ENCODE results near the gene CXCL3. TPM values are rescaled to one million over a fixed set of nuclear protein-coding genes. Genes with fewer than 3 reads are reported as not detected.

CXCL3 gene
- polyA plus RNA-seq, 1 experiment = 0.74 TPM

- Histone ChIP-seq H3K27ac (ENCODE audit: low read depth, low read length) (no peak overlapping the region), H3K27me3 (ENCODE audit: control insufficient read depth, insufficient read depth, low read length) (no peaks in the 10 kb centered on the region), H3K4me3 (ENCODE audit: low read depth, low read length) (no peak overlapping the region), H3K9me3 (ENCODE audit: control insufficient read depth, insufficient read depth, low read length) (peaks cover 4% of the 10 kb centered on the region; the same call in 1 of the 2 replicates)
- CTCF ChIA-PET = no interaction called here
- POLR2A ChIA-PET = no interaction called here
- DNase-seq (ENCODE audit: low read depth, low spot score) = no peak
- TF ChIP-seq, protein P1, sequence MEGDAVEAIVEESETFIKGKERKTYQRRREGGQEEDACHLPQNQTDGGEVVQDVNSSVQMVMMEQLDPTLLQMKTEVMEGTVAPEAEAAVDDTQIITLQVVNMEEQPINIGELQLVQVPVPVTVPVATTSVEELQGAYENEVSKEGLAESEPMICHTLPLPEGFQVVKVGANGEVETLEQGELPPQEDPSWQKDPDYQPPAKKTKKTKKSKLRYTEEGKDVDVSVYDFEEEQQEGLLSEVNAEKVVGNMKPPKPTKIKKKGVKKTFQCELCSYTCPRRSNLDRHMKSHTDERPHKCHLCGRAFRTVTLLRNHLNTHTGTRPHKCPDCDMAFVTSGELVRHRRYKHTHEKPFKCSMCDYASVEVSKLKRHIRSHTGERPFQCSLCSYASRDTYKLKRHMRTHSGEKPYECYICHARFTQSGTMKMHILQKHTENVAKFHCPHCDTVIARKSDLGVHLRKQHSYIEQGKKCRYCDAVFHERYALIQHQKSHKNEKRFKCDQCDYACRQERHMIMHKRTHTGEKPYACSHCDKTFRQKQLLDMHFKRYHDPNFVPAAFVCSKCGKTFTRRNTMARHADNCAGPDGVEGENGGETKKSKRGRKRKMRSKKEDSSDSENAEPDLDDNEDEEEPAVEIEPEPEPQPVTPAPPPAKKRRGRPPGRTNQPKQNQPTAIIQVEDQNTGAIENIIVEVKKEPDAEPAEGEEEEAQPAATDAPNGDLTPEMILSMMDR (IDR thresholded peaks at IDR 0.05; ENCODE audit: low read depth, low read length) = no peak
Observed at GRCh38 chr4:74045772-74046171, 7.3 kb upstream of the CXCL3 start.

GRCh38 chr4:74045247-74045646, 6.8 kb upstream of the CXCL3 start:
- ChIA-PET CTCF (interaction anchor here (1.0 kb wide), 1 partner anchor 11 kb away, joined by 3 read pairs; no protein-coding TSS in a partner anchor), POLR2A (no interaction called here)
- Histone ChIP-seq H3K9me3 (ENCODE audit: control insufficient read depth, insufficient read depth, low read length) (peaks cover 4% of the 10 kb centered on the region; the same call in 1 of the 2 replicates), H3K27me3 (ENCODE audit: control insufficient read depth, insufficient read depth, low read length) (no peaks in the 10 kb centered on the region), H3K4me3 (ENCODE audit: low read depth, low read length) (no peak overlapping the region), H3K27ac (ENCODE audit: low read depth, low read length) (no peak overlapping the region)
- DNase-seq (ENCODE audit: low read depth, low spot score) = no peak
- TF ChIP-seq, protein P1 (IDR thresholded peaks at IDR 0.05; ENCODE audit: low read depth, low read length) = no peak

DNA sequence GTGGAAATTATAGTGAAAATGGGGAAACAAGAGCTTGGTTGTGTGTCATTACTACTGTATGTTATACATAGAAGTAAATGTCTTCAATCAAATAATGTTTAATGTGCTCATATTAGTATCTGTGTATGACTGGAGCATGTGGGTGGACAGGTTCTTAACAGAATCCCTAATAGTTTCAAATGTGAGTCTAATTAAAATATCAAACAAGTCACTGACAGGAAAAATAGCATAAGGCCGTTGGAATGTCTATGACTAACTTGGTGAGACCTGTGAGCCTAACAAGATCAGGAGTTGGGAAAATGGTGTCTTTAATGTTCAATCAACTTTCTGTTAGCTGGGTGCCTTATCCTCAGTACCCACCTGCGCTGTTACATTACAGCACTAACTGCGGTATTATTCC, 6.2 kb upstream of the CXCL3 start:
- POLR2A ChIA-PET = interaction anchor here (0.6 to 0.7 kb wide), 2 partner anchors 309 to 451 kb away, joined by 3 read pairs; no protein-coding TSS in a partner anchor
- H3K27ac ChIP-seq (ENCODE audit: low read depth, low read length) = no peak overlapping the region
- TF ChIP-seq, protein P1 (IDR thresholded peaks at IDR 0.05; ENCODE audit: low read depth, low read length) = no peak
- no peaks in the 10 kb centered on the region for H3K27me3 ChIP-seq (ENCODE audit: control insufficient read depth, insufficient read depth, low read length)
- no peak overlapping the region for H3K4me3 ChIP-seq (ENCODE audit: low read depth, low read length)
- no peak for DNase-seq (ENCODE audit: low read depth, low spot score)
- peaks cover 4% of the 10 kb centered on the region; the same call in 1 of the 2 replicates for H3K9me3 ChIP-seq (ENCODE audit: control insufficient read depth, insufficient read depth, low read length)
- CTCF ChIA-PET = interaction anchor here (0.7 to 1.0 kb wide), 2 partner anchors 12 to 192 kb away, joined by 3 read pairs; partner anchors contain the start of gene PF4V1

DNA sequence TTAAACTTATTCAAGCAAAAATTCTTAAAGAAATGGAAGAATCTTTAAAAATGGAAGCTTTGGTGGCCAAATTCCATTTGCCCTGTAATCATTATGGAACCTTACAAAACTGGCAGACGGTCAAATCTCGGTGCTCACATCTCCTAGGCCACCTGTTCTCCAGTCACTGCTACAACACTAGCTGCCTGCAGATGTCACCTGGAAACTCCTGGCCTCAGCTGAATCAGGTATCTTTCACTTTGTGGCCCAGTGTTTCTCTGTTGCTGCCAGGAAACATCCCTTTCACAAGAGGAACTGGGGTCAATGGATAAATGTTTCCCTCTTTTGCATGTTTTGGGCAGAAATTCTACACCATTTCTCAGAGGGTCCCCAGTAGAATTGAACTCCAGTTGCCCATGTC, 4.2 kb upstream of the CXCL3 start:
- TF ChIP-seq, protein P1 (IDR thresholded peaks at IDR 0.05; ENCODE audit: low read depth, low read length) = no peak
- Histone ChIP-seq H3K4me3 (ENCODE audit: low read depth, low read length) (no peak overlapping the region), H3K27me3 (ENCODE audit: control insufficient read depth, insufficient read depth, low read length) (no peaks in the 10 kb centered on the region), H3K27ac (ENCODE audit: low read depth, low read length) (no peak overlapping the region), H3K9me3 (ENCODE audit: control insufficient read depth, insufficient read depth, low read length) (peaks cover 4% of the 10 kb centered on the region; the same call in 1 of the 2 replicates)
- CTCF ChIA-PET = no interaction called here
- DNase-seq (ENCODE audit: low read depth, low spot score) = no peak
- POLR2A ChIA-PET = no interaction called here

DNA sequence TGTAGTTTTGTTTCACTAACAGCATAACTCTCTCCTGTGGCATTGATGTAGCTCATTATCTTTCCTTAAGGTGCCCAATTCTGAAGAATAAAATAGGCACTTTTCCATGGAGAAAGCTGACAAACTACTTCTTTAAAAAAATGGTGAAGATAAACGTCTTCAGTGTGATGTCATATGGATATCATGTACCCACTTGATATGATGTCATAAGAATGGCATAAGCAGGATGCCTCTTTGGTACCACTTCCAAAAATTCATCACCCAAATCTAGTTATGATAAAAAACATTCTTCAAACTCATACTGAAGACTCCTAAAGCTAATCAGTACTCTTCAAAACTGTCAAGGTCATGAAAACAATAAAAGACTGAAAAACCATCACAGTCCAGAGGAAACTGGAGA, 2.9 kb upstream of the CXCL3 start:
- no peak overlapping the region for H3K4me3 ChIP-seq (ENCODE audit: low read depth, low read length)
- POLR2A ChIA-PET = interaction anchor here (0.6 kb wide), 1 partner anchor 249 kb away, joined by 5 read pairs; no protein-coding TSS in a partner anchor
- peaks cover 3% of the 10 kb centered on the region; the same call in 1 of the 2 replicates for H3K9me3 ChIP-seq (ENCODE audit: control insufficient read depth, insufficient read depth, low read length)
- H3K27me3 ChIP-seq (ENCODE audit: control insufficient read depth, insufficient read depth, low read length) = no peaks in the 10 kb centered on the region
- no peak for DNase-seq (ENCODE audit: low read depth, low spot score)
- CTCF ChIA-PET = interaction anchor here (1.6 kb wide), 1 partner anchor 93 kb away, joined by 4 read pairs; no protein-coding TSS in a partner anchor
- no peak overlapping the region for H3K27ac ChIP-seq (ENCODE audit: low read depth, low read length)
- TF ChIP-seq, protein P1 (IDR thresholded peaks at IDR 0.05; ENCODE audit: low read depth, low read length) = no peak
